GM19099 (cell line): ENCODE results near the gene TNFAIP3.

Experiments
- POLR2A ChIP-seq: IDR thresholded peaks from 3 replicates; pipeline ENCODE4 v1.6.1; 2011; ENCODE audit warnings: low read depth; ENCODE audit not compliant: insufficient read length; ENCODE audit errors: extremely low read depth

The TNFAIP3 gene

GRCh38 chr6:137866914-137867684 is at the start of gene TNFAIP3:
TSS of gene TNFAIP3 (plus strand) at chr6:137867259. CDS start at chr6:137871228, 3,969 bp downstream.
- TF ChIP-seq POLR2A: peak; percentile 97

- no peak for TF ChIP-seq POLR2A
Measured at GRCh38 chr6:137818440-137818839, 48.6 kb upstream of the TNFAIP3 start.

DNA sequence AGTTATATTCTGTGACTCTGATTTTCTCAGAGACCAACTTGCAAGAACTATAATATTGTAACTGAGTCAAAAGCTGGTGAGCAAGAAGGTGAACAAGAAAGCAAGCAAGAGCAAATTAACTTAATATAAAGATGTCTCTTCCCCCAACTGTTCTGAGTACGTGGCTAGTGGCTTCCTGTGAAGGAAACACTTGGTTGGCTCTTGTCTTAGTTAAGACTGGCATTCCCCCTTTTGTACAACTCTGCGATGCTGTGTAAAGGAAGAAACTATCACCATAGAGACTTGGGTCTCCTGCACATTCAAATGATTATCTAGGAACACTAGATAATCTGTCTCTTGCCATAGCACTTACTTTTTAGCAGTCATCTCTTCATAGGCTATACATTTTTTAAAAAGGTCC is 47.3 kb upstream of the TNFAIP3 start:
- no peak for TF ChIP-seq POLR2A

GRCh38 chr6:137820425-137820824 is 46.6 kb upstream of the TNFAIP3 start:
- TF ChIP-seq POLR2A: no peak

DNA sequence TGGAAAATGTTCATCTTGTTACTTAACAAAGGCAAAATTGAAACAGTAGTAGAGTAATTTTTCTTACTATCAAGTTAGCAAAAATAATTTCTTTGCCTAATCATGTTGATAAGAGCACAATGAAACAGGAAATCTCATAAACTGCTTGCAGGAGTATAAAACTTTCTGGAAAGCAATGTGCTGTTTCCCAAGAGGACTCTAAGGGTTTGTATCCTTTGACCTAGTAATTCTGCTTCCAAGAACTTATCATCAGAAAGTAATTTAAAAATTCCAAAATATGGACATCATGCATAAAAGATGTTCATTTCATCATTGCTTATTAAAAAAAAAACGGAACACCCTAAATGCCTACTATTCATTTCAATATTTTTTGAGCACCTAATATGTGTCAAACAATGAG is 46.1 kb upstream of the TNFAIP3 start:
- TF ChIP-seq POLR2A: no peak

DNA sequence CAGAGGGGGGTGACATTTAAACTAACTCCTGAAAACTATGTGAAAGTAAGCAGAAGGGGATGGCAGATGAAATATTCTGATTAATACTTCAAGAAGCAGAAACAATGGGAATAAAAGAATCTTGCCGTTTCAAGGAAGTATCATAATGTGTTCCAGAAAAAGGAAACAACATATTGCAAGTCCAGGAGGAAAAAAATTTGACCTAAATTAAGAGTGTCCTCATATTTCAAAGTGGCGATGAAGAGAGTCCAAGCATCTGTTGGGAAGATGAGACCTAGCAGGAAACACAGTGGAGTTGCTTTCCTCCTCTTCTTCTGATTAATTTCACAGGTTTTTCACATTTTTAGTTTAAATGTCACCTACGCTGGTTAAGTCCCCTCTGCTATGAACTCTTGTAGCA is 45.6 kb upstream of the TNFAIP3 start:
- TF ChIP-seq POLR2A: no peak

- TF ChIP-seq POLR2A: no peak
Measured at GRCh38 chr6:137823826-137824555, 43.1 kb upstream of the TNFAIP3 start.

DNA sequence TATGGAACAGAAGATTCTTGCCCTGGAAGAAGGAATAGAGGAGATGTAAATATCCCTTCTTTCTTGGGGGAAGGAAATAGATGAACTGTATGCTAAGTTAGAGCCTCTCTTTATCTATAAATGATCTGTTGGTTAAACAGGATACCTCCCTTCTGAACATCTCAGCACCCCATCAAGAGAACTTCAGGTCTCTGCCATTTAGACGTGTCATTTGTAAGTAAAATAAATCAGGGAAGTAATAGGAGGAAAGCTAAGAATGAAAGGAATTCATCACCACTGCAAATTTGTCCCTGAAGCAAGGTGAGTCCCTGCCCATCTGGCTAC is 42.5 kb upstream of the TNFAIP3 start:
- no peak for TF ChIP-seq POLR2A

DNA sequence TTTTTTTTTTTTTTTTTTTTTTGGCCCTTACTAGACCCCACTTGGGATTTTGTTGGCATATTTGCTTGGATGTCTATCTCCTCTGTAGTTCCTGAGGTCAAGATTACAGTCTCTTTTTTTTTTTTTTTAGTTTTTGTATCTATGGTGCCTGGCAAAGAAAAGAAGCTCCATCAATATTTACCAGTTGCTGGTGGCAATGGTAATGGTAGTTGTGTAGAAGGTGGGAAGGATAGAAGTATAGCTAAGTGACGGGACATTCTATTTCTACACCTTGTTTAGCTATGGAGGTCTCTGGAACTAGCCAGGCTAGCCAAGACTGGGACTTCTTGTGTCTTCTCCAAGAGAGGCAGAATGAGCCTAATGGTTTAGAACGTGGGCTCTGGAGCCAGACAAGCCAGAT is 42.2 kb upstream of the TNFAIP3 start:
- no peak for TF ChIP-seq POLR2A

DNA sequence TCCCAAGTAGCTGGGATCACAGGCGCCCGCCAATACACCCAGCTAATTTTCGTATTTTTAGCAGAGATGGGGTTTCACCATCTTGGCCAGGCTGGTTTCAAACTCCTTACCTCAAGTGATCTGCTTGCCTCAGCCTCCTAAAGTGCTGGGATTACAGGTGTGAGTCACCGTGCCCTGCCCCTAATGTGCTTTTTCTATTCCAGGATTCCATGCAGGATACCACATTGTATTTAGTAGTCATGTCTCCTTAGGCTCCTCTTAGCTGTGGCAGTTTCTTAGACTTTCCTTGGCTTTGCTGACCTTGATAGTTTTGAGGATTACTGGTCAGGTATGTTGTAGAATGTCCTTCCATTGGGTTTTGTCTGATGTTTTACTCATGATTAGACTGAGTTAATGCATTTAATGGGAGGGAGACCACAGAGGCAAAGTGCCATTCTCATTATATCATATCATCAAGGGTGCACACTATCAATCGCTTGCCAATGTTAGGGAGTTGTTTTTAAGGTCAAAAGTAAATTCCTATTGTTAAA is 39.6 kb upstream of the TNFAIP3 start:
- no peak for TF ChIP-seq POLR2A

- no peak for TF ChIP-seq POLR2A
Measured at GRCh38 chr6:137827977-137828810, 38.9 kb upstream of the TNFAIP3 start.

- TF ChIP-seq POLR2A: no peak
Measured at GRCh38 chr6:137829641-137830083, 37.4 kb upstream of the TNFAIP3 start.

DNA sequence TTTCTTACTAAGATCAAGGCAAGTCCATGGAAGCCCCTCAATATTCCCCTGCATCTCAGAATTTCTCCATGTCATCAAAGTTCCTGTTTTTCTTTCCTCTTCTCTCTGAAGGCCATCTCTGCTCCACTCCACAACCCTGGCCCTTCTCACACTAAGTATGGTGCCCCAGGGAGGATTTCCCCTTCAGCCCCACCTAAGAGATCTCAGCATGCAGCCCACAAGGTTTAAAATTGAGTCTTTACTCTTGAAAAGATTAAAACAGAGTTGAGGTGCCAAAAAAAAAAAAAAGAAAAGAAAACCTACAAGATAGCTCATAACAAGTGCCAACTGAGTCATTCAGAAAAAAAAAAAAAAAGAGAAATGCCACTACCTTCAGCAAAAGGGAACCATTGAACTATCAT is 36.5 kb upstream of the TNFAIP3 start:
- TF ChIP-seq POLR2A: no peak

GRCh38 chr6:137832110-137832509 is 34.9 kb upstream of the TNFAIP3 start:
- TF ChIP-seq POLR2A: no peak

DNA sequence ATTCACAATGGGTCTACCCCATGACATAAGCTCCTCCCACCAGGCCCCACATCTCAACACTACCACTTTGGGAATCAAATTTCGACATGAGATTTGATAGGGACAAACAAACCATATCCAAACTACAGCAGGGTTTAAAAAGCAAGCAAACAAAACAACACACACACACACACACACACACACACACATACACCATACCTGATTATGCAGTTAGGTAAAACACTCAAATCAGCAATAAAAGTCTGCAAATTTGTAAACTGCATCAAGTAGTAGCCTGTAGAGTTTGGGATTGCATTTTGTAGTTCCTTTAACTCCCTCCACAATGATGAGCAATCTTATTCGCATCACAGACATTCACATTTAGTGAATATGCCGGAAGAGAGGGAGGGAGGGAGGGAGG is 32.6 kb upstream of the TNFAIP3 start:
- no peak for TF ChIP-seq POLR2A
